ENCODE results near the gene NPHP4. TPM values are rescaled to one million over a fixed set of nuclear protein-coding genes. Genes with fewer than 3 reads are reported as not detected.
A peak's percentile ranks its signal among the peaks of the same experiment; 100 is the strongest.

The NPHP4 gene
- total RNA-seq, 1 experiment from 2014 or later = 16.8 TPM

DNA sequence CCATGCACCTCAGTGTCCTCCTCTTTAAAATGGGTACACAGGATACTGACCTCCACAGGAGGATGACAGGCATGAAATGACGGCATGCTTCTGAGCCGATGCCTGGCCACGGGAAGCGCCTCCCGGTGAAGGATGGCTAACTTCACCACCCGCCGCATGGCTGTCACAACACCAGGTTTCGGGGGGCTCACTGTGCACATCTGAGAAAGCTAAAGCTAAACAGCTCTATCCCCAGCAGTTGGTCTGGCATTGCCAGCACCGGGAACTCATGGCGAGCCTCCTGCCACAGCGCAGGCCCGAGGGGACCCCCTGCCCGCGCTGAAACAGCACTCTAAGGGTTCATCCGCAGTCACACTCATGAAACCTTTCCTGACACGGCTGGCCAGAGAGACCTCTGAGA lies 16.0 kb downstream of the NPHP4 start:
- ATAC-seq (no peak), DNase-seq (ENCODE audit: low spot score) (peak; percentile 5)
- Mint-ChIP-seq H3K27ac (no peak overlapping the region), H3K9me3 (0 out of 2 replicates have a peak, but pooled peaks cover 3% of the 10 kb centered on the region), H3K4me3 (no peak overlapping the region), H3K27me3 (ENCODE audit: low read depth) (no peaks in the 10 kb centered on the region), H3K36me3 (peaks cover 17% of the 10 kb centered on the region), H3K4me1 (peaks cover 13% of the 10 kb centered on the region)
- TF ChIP-seq ATF6 (CRISPR knock-in tag; IDR thresholded peaks at IDR 0.05) (no peak), PRRX2 (CRISPR knock-in tag; IDR thresholded peaks at IDR 0.05) (no peak), ZNF425 (CRISPR knock-in tag; conservative IDR thresholded peaks at IDR 0.05) (no peak), NFATC4 (CRISPR knock-in tag; IDR thresholded peaks at IDR 0.05) (no peak), ZSCAN18 (CRISPR knock-in tag; IDR thresholded peaks at IDR 0.05) (no peak), TEAD4 (CRISPR knock-in tag; IDR thresholded peaks at IDR 0.05) (no peak), ZNF281 (CRISPR knock-in tag; IDR thresholded peaks at IDR 0.05) (no peak)
- TF ChIP-seq, protein P1, sequence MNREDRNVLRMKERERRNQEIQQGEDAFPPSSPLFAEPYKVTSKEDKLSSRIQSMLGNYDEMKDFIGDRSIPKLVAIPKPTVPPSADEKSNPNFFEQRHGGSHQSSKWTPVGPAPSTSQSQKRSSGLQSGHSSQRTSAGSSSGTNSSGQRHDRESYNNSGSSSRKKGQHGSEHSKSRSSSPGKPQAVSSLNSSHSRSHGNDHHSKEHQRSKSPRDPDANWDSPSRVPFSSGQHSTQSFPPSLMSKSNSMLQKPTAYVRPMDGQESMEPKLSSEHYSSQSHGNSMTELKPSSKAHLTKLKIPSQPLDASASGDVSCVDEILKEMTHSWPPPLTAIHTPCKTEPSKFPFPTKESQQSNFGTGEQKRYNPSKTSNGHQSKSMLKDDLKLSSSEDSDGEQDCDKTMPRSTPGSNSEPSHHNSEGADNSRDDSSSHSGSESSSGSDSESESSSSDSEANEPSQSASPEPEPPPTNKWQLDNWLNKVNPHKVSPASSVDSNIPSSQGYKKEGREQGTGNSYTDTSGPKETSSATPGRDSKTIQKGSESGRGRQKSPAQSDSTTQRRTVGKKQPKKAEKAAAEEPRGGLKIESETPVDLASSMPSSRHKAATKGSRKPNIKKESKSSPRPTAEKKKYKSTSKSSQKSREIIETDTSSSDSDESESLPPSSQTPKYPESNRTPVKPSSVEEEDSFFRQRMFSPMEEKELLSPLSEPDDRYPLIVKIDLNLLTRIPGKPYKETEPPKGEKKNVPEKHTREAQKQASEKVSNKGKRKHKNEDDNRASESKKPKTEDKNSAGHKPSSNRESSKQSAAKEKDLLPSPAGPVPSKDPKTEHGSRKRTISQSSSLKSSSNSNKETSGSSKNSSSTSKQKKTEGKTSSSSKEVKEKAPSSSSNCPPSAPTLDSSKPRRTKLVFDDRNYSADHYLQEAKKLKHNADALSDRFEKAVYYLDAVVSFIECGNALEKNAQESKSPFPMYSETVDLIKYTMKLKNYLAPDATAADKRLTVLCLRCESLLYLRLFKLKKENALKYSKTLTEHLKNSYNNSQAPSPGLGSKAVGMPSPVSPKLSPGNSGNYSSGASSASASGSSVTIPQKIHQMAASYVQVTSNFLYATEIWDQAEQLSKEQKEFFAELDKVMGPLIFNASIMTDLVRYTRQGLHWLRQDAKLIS (CRISPR knock-in tag; IDR thresholded peaks at IDR 0.05; ENCODE audit: borderline replicate concordance) = no peak
- ChIA-PET CTCF (interaction anchor here (0.6 to 3.9 kb wide), 5 partner anchors 10 to 266 kb away, joined by 3 to 19 read pairs (median 5); no protein-coding TSS in a partner anchor), POLR2A (no interaction called here)

GRCh38 chr1:5975133-5975880 lies 16.9 kb downstream of the NPHP4 start:
- CTCF ChIA-PET = interaction anchor here (0.5 to 3.9 kb wide), 22 partner anchors 11 to 465 kb away, joined by 3 to 19 read pairs (median 4); partner anchors contain the start of gene NPHP4
- peaks cover 12% of the 10 kb centered on the region for H3K4me1 Mint-ChIP-seq
- POLR2A ChIA-PET = interaction anchor here (0.5 kb wide), 1 partner anchor 533 kb away, joined by 3 read pairs; no protein-coding TSS in a partner anchor
- no peak overlapping the region for H3K27ac Mint-ChIP-seq
- H3K9me3 Mint-ChIP-seq = 0 out of 2 replicates have a peak, but pooled peaks cover 3% of the 10 kb centered on the region
- no peaks in the 10 kb centered on the region for H3K27me3 Mint-ChIP-seq (ENCODE audit: low read depth)
- H3K36me3 Mint-ChIP-seq = peaks cover 17% of the 10 kb centered on the region
- DNase-seq (ENCODE audit: low spot score) (peak; percentile 63), ATAC-seq (peak; percentile 87)
- H3K4me3 Mint-ChIP-seq = no peak overlapping the region
- no peak for TF ChIP-seq GTF2I (CRISPR knock-in tag; conservative IDR thresholded peaks at IDR 0.05)
- TF ChIP-seq ZNF138 (CRISPR knock-in tag; conservative IDR thresholded peaks at IDR 0.05) = no peak
- TF ChIP-seq, protein P2, sequence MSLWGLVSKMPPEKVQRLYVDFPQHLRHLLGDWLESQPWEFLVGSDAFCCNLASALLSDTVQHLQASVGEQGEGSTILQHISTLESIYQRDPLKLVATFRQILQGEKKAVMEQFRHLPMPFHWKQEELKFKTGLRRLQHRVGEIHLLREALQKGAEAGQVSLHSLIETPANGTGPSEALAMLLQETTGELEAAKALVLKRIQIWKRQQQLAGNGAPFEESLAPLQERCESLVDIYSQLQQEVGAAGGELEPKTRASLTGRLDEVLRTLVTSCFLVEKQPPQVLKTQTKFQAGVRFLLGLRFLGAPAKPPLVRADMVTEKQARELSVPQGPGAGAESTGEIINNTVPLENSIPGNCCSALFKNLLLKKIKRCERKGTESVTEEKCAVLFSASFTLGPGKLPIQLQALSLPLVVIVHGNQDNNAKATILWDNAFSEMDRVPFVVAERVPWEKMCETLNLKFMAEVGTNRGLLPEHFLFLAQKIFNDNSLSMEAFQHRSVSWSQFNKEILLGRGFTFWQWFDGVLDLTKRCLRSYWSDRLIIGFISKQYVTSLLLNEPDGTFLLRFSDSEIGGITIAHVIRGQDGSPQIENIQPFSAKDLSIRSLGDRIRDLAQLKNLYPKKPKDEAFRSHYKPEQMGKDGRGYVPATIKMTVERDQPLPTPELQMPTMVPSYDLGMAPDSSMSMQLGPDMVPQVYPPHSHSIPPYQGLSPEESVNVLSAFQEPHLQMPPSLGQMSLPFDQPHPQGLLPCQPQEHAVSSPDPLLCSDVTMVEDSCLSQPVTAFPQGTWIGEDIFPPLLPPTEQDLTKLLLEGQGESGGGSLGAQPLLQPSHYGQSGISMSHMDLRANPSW (CRISPR knock-in tag; conservative IDR thresholded peaks at IDR 0.05; ENCODE audit: low read depth) = no peak
- TF ChIP-seq, protein P3, sequence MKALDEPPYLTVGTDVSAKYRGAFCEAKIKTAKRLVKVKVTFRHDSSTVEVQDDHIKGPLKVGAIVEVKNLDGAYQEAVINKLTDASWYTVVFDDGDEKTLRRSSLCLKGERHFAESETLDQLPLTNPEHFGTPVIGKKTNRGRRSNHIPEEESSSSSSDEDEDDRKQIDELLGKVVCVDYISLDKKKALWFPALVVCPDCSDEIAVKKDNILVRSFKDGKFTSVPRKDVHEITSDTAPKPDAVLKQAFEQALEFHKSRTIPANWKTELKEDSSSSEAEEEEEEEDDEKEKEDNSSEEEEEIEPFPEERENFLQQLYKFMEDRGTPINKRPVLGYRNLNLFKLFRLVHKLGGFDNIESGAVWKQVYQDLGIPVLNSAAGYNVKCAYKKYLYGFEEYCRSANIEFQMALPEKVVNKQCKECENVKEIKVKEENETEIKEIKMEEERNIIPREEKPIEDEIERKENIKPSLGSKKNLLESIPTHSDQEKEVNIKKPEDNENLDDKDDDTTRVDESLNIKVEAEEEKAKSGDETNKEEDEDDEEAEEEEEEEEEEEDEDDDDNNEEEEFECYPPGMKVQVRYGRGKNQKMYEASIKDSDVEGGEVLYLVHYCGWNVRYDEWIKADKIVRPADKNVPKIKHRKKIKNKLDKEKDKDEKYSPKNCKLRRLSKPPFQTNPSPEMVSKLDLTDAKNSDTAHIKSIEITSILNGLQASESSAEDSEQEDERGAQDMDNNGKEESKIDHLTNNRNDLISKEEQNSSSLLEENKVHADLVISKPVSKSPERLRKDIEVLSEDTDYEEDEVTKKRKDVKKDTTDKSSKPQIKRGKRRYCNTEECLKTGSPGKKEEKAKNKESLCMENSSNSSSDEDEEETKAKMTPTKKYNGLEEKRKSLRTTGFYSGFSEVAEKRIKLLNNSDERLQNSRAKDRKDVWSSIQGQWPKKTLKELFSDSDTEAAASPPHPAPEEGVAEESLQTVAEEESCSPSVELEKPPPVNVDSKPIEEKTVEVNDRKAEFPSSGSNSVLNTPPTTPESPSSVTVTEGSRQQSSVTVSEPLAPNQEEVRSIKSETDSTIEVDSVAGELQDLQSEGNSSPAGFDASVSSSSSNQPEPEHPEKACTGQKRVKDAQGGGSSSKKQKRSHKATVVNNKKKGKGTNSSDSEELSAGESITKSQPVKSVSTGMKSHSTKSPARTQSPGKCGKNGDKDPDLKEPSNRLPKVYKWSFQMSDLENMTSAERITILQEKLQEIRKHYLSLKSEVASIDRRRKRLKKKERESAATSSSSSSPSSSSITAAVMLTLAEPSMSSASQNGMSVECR (CRISPR knock-in tag; IDR thresholded peaks at IDR 0.05; ENCODE audit: borderline replicate concordance) = no peak
